Endothelial cell of umbilical vein (primary cell): ENCODE data around the gene EIF4G2.

Experiments
- EZH2 ChIP-seq: IDR thresholded peaks from 2 replicates; pipeline ENCODE4 v1.6.1; 2012; ENCODE audit warnings: borderline replicate concordance, low read depth, mild to moderate bottlenecking, moderate library complexity, low read length, inconsistent platforms; ENCODE audit not compliant: severe bottlenecking
- JUN ChIP-seq: IDR thresholded peaks from 2 replicates; pipeline ENCODE4 v1.6.1; 2011; ENCODE audit warnings: borderline replicate concordance, low read depth; ENCODE audit not compliant: insufficient read length, insufficient read depth
- MAX ChIP-seq: IDR thresholded peaks from 2 replicates; pipeline ENCODE4 v1.6.1; 2011; ENCODE audit not compliant: insufficient read depth, insufficient read length
- MYC ChIP-seq: IDR thresholded peaks from one replicate; pipeline ENCODE4 v1.6.1; 2011; ENCODE audit warnings: mild to moderate bottlenecking, low read depth, low read length
- POLR2A ChIP-seq: IDR thresholded peaks from 2 replicates; pipeline ENCODE4 v1.6.1; 2012; ENCODE audit warnings: low read depth, mild to moderate bottlenecking, control low read depth, low read length
- TF ChIP-seq, protein P1 (sequence below), 2 donors: IDR thresholded peaks; 1 replicate in 1 of 2; 2 replicates in 1 of 2; pipeline ENCODE4 v1.5.1; 2011; ENCODE audit warnings: low read length in 2 of 2, mild to moderate bottlenecking in 2 of 2, moderate library complexity in 2 of 2, control low read depth in 1 of 2, inconsistent platforms in 1 of 2, low read depth in 1 of 2; ENCODE audit not compliant: insufficient read depth in 1 of 2; ENCODE audit errors: extremely low read depth in 1 of 2

- TF ChIP-seq, protein P1, sequence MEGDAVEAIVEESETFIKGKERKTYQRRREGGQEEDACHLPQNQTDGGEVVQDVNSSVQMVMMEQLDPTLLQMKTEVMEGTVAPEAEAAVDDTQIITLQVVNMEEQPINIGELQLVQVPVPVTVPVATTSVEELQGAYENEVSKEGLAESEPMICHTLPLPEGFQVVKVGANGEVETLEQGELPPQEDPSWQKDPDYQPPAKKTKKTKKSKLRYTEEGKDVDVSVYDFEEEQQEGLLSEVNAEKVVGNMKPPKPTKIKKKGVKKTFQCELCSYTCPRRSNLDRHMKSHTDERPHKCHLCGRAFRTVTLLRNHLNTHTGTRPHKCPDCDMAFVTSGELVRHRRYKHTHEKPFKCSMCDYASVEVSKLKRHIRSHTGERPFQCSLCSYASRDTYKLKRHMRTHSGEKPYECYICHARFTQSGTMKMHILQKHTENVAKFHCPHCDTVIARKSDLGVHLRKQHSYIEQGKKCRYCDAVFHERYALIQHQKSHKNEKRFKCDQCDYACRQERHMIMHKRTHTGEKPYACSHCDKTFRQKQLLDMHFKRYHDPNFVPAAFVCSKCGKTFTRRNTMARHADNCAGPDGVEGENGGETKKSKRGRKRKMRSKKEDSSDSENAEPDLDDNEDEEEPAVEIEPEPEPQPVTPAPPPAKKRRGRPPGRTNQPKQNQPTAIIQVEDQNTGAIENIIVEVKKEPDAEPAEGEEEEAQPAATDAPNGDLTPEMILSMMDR (IDR thresholded peaks at IDR 0.05; ENCODE audit: extremely low read depth in 1 of 2, insufficient read depth in 1 of 2, low read depth in 1 of 2, low read length in 2 of 2) = no peak
- TF ChIP-seq EZH2 (no peak), POLR2A (no peak), JUN (no peak), MAX (no peak), MYC (no peak)
Observed at GRCh38 chr11:10752486-10752885, 56.2 kb downstream of the EIF4G2 start.
